MM.1S (cell line): ENCODE data around the gene ZC3H7B.

ENCODE experiments used
- DNase-seq: peaks from one replicate; pipeline ENCODE4 v3.0.0-alpha.2; 2015
- H2AFZ ChIP-seq: fragments of 300-600 bp; sonication (generic); 2 replicates; pipeline ENCODE4 v1.6.0; 2016; ENCODE audit warnings: antibody characterized with exemption, low read length
- H3F3A ChIP-seq: fragments of 300-600 bp; sonication (generic); 2 replicates; pipeline ENCODE4 v1.6.1; 2016; ENCODE audit warnings: mild to moderate bottlenecking, antibody characterized with exemption, low read length, moderate library complexity, mixed read lengths; ENCODE audit not compliant: insufficient read depth
- H3K27ac ChIP-seq: fragments of 300-600 bp; sonication (generic); 2 replicates; pipeline ENCODE4 v1.5.1; 2016; ENCODE audit warnings: mild to moderate bottlenecking, low read length
- H3K27me3 ChIP-seq: fragments of 300-600 bp; sonication (generic); replicated peaks from 2 replicates; pipeline ENCODE4 v1.6.0; 2016; ENCODE audit warnings: low read length; ENCODE audit not compliant: insufficient read depth
- H3K36me3 ChIP-seq: fragments of 300-600 bp; sonication (generic); replicated peaks from 2 replicates; pipeline ENCODE4 v1.6.1; 2016; ENCODE audit warnings: mild to moderate bottlenecking, low read length, mixed read lengths; ENCODE audit not compliant: insufficient read depth
- H3K4me1 ChIP-seq: fragments of 300-600 bp; sonication (generic); 2 replicates; pipeline ENCODE4 v1.6.1; 2016; ENCODE audit warnings: low read length, mixed read lengths
- H3K4me2 ChIP-seq: fragments of 300-600 bp; sonication (generic); 2 replicates; pipeline ENCODE4 v1.6.0; 2016; ENCODE audit warnings: low read depth, low read length
- H3K4me3 ChIP-seq: fragments of 300-600 bp; sonication (generic); 2 replicates; pipeline ENCODE4 v1.5.1; 2016; ENCODE audit warnings: low read length, mixed read lengths
- H3K79me2 ChIP-seq: fragments of 300-600 bp; sonication (generic); 2 replicates; pipeline ENCODE4 v1.6.1; 2016; ENCODE audit warnings: mixed run types, low read length, mixed read lengths
- H3K9ac ChIP-seq: fragments of 300-600 bp; sonication (generic); 2 replicates; pipeline ENCODE4 v1.6.1; 2016; ENCODE audit warnings: low read length, mixed read lengths
- H3K9me2 ChIP-seq: fragments of 300-600 bp; sonication (generic); replicated peaks from 2 replicates; pipeline ENCODE4 v1.6.1; 2016; ENCODE audit warnings: mild to moderate bottlenecking, low read length, mixed read lengths; ENCODE audit not compliant: insufficient read depth
- H3K9me3 ChIP-seq: fragments of 300-600 bp; sonication (generic); replicated peaks from 2 replicates; pipeline ENCODE4 v1.6.1; 2016; ENCODE audit warnings: mild to moderate bottlenecking, low read length, mixed read lengths; ENCODE audit not compliant: insufficient read depth
- H4K20me1 ChIP-seq: fragments of 300-600 bp; sonication (generic); 2 replicates; pipeline ENCODE4 v1.6.1; 2016; ENCODE audit warnings: mild to moderate bottlenecking, low read length, moderate library complexity, mixed read lengths; ENCODE audit not compliant: insufficient read depth
- EZH2 ChIP-seq: fragments of 300-600 bp; sonication (generic); optimal IDR thresholded peaks from 2 replicates; pipeline ENCODE3; 2017; ENCODE audit warnings: low read depth, mild to moderate bottlenecking, antibody characterized with exemption, low read length, mixed read lengths
- EZH2phosphoT487 ChIP-seq: fragments of 300-600 bp; sonication (generic); IDR thresholded peaks from 2 replicates; pipeline ENCODE4 v1.6.1; 2018; ENCODE audit warnings: antibody characterized with exemption, low read length
- TF ChIP-seq, protein P1 (sequence below): fragments of 300-600 bp; sonication (generic); IDR thresholded peaks from 2 replicates; pipeline ENCODE4 v1.5.1; 2016; ENCODE audit warnings: antibody characterized with exemption, low read length, mixed read lengths

The ZC3H7B gene

DNA sequence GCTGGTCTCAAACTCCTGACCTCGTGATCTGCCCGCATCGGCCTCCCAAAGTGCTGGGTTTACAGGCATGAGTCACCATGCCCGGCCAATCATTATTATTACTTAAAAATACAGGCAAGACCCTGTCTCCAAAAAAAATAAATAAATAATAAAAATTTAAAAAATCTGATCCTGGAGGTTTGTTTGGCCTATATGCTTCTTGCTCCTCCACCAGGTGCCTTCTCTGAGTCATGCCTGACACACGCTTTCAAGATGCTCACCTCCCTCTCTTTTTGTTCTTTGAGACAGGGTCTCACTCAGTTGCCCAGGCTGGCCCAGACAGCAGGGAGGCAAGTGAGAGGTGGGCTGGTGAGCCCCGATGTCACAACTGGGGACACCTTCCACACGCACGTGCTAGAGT, 13.5 kb downstream of the ZC3H7B start:
- Histone ChIP-seq H3K27me3 (no peaks in the 10 kb centered on the region), H3K4me3 (no peak overlapping the region), H4K20me1 (no peaks in the 10 kb centered on the region; the same call in 1 of the 2 replicates), H3K79me2 (peaks cover 61% of the 10 kb centered on the region), H3K9me3 (no peaks in the 10 kb centered on the region), H2AFZ (no peak overlapping the region), H3K4me1 (no peaks in the 10 kb centered on the region), H3K27ac (no peak overlapping the region), H3K9me2 (no peaks in the 10 kb centered on the region), H3F3A (no peaks in the 10 kb centered on the region), H3K4me2 (no peak overlapping the region), H3K36me3 (no peaks in the 10 kb centered on the region; the same call in 1 of the 2 replicates), H3K9ac (no peak overlapping the region)
- no peak for DNase-seq
- TF ChIP-seq EZH2phosphoT487 (no peak), EZH2 (no peak)
- TF ChIP-seq, protein P1, sequence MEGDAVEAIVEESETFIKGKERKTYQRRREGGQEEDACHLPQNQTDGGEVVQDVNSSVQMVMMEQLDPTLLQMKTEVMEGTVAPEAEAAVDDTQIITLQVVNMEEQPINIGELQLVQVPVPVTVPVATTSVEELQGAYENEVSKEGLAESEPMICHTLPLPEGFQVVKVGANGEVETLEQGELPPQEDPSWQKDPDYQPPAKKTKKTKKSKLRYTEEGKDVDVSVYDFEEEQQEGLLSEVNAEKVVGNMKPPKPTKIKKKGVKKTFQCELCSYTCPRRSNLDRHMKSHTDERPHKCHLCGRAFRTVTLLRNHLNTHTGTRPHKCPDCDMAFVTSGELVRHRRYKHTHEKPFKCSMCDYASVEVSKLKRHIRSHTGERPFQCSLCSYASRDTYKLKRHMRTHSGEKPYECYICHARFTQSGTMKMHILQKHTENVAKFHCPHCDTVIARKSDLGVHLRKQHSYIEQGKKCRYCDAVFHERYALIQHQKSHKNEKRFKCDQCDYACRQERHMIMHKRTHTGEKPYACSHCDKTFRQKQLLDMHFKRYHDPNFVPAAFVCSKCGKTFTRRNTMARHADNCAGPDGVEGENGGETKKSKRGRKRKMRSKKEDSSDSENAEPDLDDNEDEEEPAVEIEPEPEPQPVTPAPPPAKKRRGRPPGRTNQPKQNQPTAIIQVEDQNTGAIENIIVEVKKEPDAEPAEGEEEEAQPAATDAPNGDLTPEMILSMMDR, result no peak

DNA sequence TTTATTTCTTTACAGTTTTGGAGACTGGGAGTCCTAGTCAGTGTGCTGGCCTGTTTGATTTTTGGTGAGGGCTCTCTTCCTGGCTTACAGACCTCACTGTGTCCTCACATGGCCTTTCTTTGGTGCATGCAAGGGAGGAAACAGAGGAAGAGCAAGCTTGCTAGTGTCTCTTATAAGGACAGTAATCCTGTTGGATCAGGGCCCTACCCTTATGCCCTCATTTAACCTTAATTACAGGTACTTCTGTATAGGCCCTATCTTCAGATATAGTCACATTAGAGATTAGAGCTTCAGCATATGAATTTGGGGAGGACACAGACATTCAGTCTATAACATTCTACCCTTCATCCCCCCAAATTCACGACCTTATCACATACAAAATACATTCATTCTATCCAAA, 14.3 kb downstream of the ZC3H7B start:
- Histone ChIP-seq H3F3A (no peaks in the 10 kb centered on the region), H3K9me2 (no peaks in the 10 kb centered on the region), H3K9me3 (no peaks in the 10 kb centered on the region), H3K27ac (no peak overlapping the region), H3K4me1 (no peaks in the 10 kb centered on the region), H3K4me2 (no peak overlapping the region), H3K79me2 (peaks cover 55% of the 10 kb centered on the region), H3K9ac (no peak overlapping the region), H3K36me3 (no peaks in the 10 kb centered on the region; the same call in 1 of the 2 replicates), H2AFZ (no peak overlapping the region), H3K4me3 (no peak overlapping the region), H4K20me1 (no peaks in the 10 kb centered on the region; the same call in 1 of the 2 replicates), H3K27me3 (no peaks in the 10 kb centered on the region)
- TF ChIP-seq EZH2phosphoT487 (no peak), EZH2 (no peak)
- TF ChIP-seq, protein P1, result no peak
- no peak for DNase-seq

DNA sequence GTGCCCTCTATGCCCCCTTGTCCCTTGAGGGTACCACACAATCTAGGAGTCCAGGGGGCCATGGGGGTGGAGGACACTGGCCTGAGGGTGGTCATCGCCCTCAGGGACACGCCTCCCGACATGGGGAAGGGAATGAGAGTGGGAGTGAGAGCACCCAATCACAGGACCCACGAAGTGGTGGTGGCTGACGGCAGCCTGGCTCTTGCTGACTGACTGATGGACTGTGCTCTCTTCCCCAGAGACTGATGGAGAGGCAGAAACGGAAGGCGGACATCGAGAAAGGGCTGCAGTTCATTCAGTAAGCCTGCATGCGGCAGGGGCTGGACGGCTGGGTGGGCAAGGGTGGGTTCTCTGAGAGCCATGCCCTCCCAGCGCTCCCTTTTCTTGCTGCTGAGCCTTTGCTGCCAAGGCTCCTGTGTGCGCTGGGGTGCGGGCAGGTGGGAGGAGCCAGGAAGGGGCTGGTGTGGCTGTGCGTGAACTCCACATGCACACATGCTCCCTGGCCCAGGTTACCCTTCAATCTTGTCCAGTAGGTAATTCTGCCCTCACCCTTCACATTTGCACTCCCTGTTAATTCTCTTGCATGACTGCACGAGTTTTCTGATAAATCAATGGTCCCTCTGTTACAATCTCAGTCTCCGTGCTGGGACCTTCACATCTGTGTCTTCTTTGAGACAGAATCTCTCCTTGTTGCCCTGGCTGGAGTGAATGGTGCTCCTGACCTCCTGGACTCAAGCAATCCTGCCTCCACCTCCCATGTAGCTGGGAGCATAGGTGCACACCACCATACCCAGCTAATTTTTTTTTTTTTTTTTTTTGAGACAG, 19.3 kb downstream of the ZC3H7B start:
- Histone ChIP-seq H3K9me2 (no peaks in the 10 kb centered on the region), H3K9ac (no peak overlapping the region), H3K9me3 (no peaks in the 10 kb centered on the region), H3K4me3 (no peak overlapping the region), H3K79me2 (peaks cover 20% of the 10 kb centered on the region), H3K4me1 (no peaks in the 10 kb centered on the region), H4K20me1 (no peaks in the 10 kb centered on the region), H3K4me2 (no peak overlapping the region), H3K36me3 (no peaks in the 10 kb centered on the region; the same call in 1 of the 2 replicates), H3K27me3 (no peaks in the 10 kb centered on the region), H3K27ac (no peak overlapping the region), H2AFZ (no peak overlapping the region), H3F3A (no peaks in the 10 kb centered on the region)
- TF ChIP-seq, protein P1, result no peak
- no peak for TF ChIP-seq EZH2phosphoT487
- no peak for TF ChIP-seq EZH2
- no peak for DNase-seq
